Measurements from ENCODE around the gene SND1. TPM values are rescaled to one million over a fixed set of nuclear protein-coding genes. Genes with fewer than 3 reads are reported as not detected.

SND1 gene
- total RNA-seq, 1 donor = 241 TPM

GRCh38 chr7:127821146-127821545 lies 169.2 kb downstream of the SND1 start:
- DNase-seq (ENCODE audit: low read depth) = no peak
- no peak overlapping the region for H3K4me3 ChIP-seq (ENCODE audit: low read depth, low read length)
- TF ChIP-seq CTCF (IDR thresholded peaks at IDR 0.05; ENCODE audit: insufficient read depth, low read depth, low read length) = no peak

DNA sequence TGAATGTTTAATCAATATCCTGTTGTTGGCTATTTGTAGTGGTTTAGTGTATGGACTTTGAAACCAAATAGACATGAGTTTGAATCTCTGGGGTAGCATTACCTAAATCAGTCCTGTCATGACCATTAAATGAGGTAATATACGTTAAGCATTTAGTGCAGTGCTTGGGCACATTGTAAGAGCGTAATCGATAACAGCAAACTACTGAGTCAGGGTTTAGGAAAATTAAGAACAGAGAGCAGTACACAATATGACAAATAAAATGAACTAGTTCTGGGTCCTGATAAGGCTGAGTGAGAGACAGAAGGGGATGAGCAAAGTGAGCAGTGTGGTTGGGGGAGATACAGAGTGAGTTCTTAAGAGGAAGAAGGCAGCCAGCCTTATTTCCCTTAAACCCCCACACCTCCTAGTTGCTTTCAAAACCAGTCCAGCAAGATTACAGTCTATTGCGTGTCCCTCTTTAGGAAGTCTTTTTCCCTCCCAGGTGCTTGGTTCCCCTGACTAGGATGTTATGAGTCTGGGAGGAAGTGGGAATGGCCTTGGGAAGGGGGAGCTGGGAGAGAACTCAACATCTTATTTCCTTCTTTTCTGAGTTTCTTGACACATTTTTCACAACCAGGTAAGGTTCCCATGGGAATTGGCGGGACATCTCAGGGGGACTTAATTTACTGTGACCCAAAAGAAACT lies 171.0 kb downstream of the SND1 start:
- DNase-seq (ENCODE audit: low read depth) = no peak
- TF ChIP-seq CTCF (IDR thresholded peaks at IDR 0.05; ENCODE audit: insufficient read depth, low read depth, low read length) = no peak
- no peak overlapping the region for H3K4me3 ChIP-seq (ENCODE audit: low read depth, low read length)

- no peak for TF ChIP-seq CTCF (IDR thresholded peaks at IDR 0.05; ENCODE audit: insufficient read depth, low read depth, low read length)
- DNase-seq (ENCODE audit: low read depth) = peak; percentile 21
- H3K4me3 ChIP-seq (ENCODE audit: low read depth, low read length) = no peak overlapping the region
Observed at GRCh38 chr7:127824682-127825081, 172.7 kb downstream of the SND1 start.

DNA sequence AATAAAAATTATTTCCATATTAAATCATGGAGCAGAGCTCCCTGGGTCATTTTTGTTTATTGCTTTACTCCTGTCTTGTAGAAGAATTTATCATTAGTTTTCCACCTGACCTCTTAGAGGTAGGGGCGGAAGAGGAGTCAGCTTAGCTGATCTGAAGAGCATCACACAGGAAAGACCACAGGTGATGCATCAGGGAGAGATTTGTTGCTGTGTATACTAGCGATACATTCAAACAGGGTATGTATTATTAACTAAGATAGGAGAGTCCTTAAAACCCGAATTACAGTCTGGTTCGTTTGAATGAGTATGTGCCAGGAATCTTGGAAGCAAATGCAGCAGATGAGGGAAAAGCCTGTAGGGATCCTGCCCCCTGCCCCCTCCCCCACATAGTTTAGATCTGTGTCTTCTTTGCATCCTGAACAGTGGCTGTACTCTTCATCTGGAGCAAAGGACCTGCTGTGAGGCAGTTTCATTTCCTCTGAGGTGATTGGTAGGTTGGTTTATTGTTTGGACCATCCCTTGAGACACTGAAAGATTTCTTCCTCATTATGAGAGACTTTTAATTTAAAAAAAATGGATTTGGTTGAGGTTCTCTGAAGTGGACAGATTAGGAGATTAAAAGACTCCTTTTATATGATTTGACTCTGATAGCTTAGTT lies 177.0 kb downstream of the SND1 start:
- H3K4me3 ChIP-seq (ENCODE audit: low read depth, low read length) = no peak overlapping the region
- no peak for DNase-seq (ENCODE audit: low read depth)
- no peak for TF ChIP-seq CTCF (IDR thresholded peaks at IDR 0.05; ENCODE audit: insufficient read depth, low read depth, low read length)

- no peak for DNase-seq (ENCODE audit: low read depth)
- no peak overlapping the region for H3K4me3 ChIP-seq (ENCODE audit: low read depth, low read length)
- TF ChIP-seq CTCF (IDR thresholded peaks at IDR 0.05; ENCODE audit: insufficient read depth, low read depth, low read length) = no peak
Observed at GRCh38 chr7:127831318-127832219, 179.6 kb downstream of the SND1 start.

- H3K4me3 ChIP-seq (ENCODE audit: low read depth, low read length) = no peak overlapping the region
- TF ChIP-seq CTCF (IDR thresholded peaks at IDR 0.05; ENCODE audit: insufficient read depth, low read depth, low read length) = no peak
- no peak for DNase-seq (ENCODE audit: low read depth)
Observed at GRCh38 chr7:127832592-127832991, 180.6 kb downstream of the SND1 start.
